Endothelial cell (in vitro differentiated cells): ENCODE data around the gene LPCAT2. TPM values are rescaled to one million over a fixed set of nuclear protein-coding genes. Genes with fewer than 3 reads are reported as not detected.

ENCODE experiments used
- DNase-seq: peaks from one replicate; pipeline ENCODE4 v3.0.0; 2021; ENCODE audit warnings: low spot score
- H3K27ac Mint-ChIP-seq: one replicate; pipeline ENCODE4 v1.8.0; 2021; ENCODE audit warnings: mixed read lengths, inconsistent platforms; ENCODE audit not compliant: unreplicated experiment
- H3K27me3 Mint-ChIP-seq: one replicate; pipeline ENCODE4 v1.8.0; 2021; ENCODE audit warnings: mild to moderate bottlenecking, moderate library complexity, mixed read lengths, inconsistent platforms; ENCODE audit not compliant: unreplicated experiment
- H3K36me3 Mint-ChIP-seq: one replicate; pipeline ENCODE4 v1.8.0; 2021; ENCODE audit warnings: mild to moderate bottlenecking, low read depth, mixed read lengths, inconsistent platforms; ENCODE audit not compliant: unreplicated experiment
- H3K4me1 Mint-ChIP-seq: one replicate; pipeline ENCODE4 v1.8.0; 2021; ENCODE audit warnings: mild to moderate bottlenecking, mixed read lengths, inconsistent platforms; ENCODE audit not compliant: unreplicated experiment
- H3K4me3 Mint-ChIP-seq: one replicate; pipeline ENCODE4 v1.8.0; 2021; ENCODE audit warnings: mild to moderate bottlenecking, mixed read lengths, inconsistent platforms; ENCODE audit not compliant: unreplicated experiment
- H3K9me3 Mint-ChIP-seq: one replicate; pipeline ENCODE4 v1.8.0; 2021; ENCODE audit warnings: mixed read lengths, inconsistent platforms; ENCODE audit not compliant: unreplicated experiment
- CTCF ChIP-seq: fragments of 200-600 bp; sonication (generic); IDR thresholded peaks from one replicate; pipeline ENCODE4 v1.5.0; 2021; ENCODE audit warnings: antibody characterized with exemption; ENCODE audit not compliant: unreplicated experiment
- total RNA-seq: library from RNA; stranded (reverse); fragmentation: NEBNext Ultra II Directional; extraction: Animal tissue kit (Norgen Biotek cat#: 25700); gene quantifications from one replicate; pipeline ENCODE4 v1.2.1, GENCODE V29; 2021; ENCODE audit not compliant: unreplicated experiment

The LPCAT2 gene
- total RNA-seq, 1 donor from 2014 or later: 25.5 TPM

GRCh38 chr16:55530316-55530856, 21.5 kb downstream of the LPCAT2 start:
- Mint-ChIP-seq H3K4me3 (no peak overlapping the region), H3K27me3 (no peaks in the 10 kb centered on the region)

GRCh38 chr16:55532227-55532626, 23.4 kb downstream of the LPCAT2 start:
- Mint-ChIP-seq H3K4me3 (no peak overlapping the region), H3K4me1 (peaks cover 5% of the 10 kb centered on the region), H3K27me3 (no peaks in the 10 kb centered on the region), H3K36me3 (peaks cover 4% of the 10 kb centered on the region), H3K27ac (no peak overlapping the region), H3K9me3 (no peaks in the 10 kb centered on the region)
- DNase-seq: no peak
- TF ChIP-seq CTCF: no peak

More at GRCh38 chr16:55530316-55530856, 21.5 kb downstream of the LPCAT2 start:
- H3K4me1 Mint-ChIP-seq: peaks cover under 1% of the 10 kb centered on the region
- H3K36me3 Mint-ChIP-seq: peaks cover 4% of the 10 kb centered on the region
- no peak overlapping the region for H3K27ac Mint-ChIP-seq
- TF ChIP-seq CTCF: no peak
- no peaks in the 10 kb centered on the region for H3K9me3 Mint-ChIP-seq
- DNase-seq: no peak

- Mint-ChIP-seq H3K9me3 (no peaks in the 10 kb centered on the region), H3K27ac (no peak overlapping the region), H3K36me3 (peaks cover under 1% of the 10 kb centered on the region), H3K4me1 (peaks cover 5% of the 10 kb centered on the region), H3K4me3 (no peak overlapping the region), H3K27me3 (no peaks in the 10 kb centered on the region)
- no peak for DNase-seq
- TF ChIP-seq CTCF: no peak
Observed at GRCh38 chr16:55534756-55535155, 25.9 kb downstream of the LPCAT2 start.

- H3K4me3 Mint-ChIP-seq: no peak overlapping the region
- H3K4me1 Mint-ChIP-seq: peaks cover 5% of the 10 kb centered on the region
- no peak overlapping the region for H3K27ac Mint-ChIP-seq
- no peak for TF ChIP-seq CTCF
- no peaks in the 10 kb centered on the region for H3K9me3 Mint-ChIP-seq
- DNase-seq: no peak
- H3K36me3 Mint-ChIP-seq: no peaks in the 10 kb centered on the region
- H3K27me3 Mint-ChIP-seq: no peaks in the 10 kb centered on the region
Observed at GRCh38 chr16:55539049-55539448, 30.2 kb downstream of the LPCAT2 start.

- H3K27ac Mint-ChIP-seq: no peak overlapping the region
- H3K4me1 Mint-ChIP-seq: peaks cover 5% of the 10 kb centered on the region
- H3K36me3 Mint-ChIP-seq: no peaks in the 10 kb centered on the region
- H3K27me3 Mint-ChIP-seq: no peaks in the 10 kb centered on the region
- DNase-seq: no peak
- TF ChIP-seq CTCF: no peak
- H3K4me3 Mint-ChIP-seq: no peak overlapping the region
- H3K9me3 Mint-ChIP-seq: no peaks in the 10 kb centered on the region
Observed at GRCh38 chr16:55539488-55539887, 30.6 kb downstream of the LPCAT2 start.
